ENCODE results near the gene INTS1.

DNA sequence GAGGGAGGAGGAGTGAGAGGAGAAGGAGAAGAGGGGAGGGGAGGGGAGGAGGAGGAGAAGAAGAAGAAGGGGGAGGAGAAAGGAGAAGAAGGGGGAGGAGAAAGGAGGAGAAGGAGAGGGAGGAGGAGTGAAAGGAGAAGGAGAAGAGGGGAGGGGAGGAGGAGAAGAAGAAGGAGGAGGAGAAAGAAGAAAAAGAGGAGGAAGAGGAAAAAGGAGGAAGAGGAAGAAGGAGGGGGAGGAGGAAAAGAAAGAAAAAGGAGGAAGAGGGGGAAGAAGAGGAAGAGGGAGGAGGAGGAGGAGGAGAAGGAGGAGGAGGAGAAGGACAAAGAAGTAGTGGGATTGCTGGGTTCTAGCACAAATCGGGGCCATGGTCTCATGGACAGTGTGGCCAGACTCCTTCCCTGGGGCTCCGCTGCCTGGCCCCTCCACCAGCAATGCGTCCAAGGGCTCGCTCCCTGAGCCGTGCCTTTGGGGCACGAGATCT is 22.1 kb upstream of the INTS1 start:
- TF ChIP-seq, protein P1, sequence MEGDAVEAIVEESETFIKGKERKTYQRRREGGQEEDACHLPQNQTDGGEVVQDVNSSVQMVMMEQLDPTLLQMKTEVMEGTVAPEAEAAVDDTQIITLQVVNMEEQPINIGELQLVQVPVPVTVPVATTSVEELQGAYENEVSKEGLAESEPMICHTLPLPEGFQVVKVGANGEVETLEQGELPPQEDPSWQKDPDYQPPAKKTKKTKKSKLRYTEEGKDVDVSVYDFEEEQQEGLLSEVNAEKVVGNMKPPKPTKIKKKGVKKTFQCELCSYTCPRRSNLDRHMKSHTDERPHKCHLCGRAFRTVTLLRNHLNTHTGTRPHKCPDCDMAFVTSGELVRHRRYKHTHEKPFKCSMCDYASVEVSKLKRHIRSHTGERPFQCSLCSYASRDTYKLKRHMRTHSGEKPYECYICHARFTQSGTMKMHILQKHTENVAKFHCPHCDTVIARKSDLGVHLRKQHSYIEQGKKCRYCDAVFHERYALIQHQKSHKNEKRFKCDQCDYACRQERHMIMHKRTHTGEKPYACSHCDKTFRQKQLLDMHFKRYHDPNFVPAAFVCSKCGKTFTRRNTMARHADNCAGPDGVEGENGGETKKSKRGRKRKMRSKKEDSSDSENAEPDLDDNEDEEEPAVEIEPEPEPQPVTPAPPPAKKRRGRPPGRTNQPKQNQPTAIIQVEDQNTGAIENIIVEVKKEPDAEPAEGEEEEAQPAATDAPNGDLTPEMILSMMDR (IDR thresholded peaks at IDR 0.05) = no peak
- TF ChIP-seq POLR2A (IDR thresholded peaks at IDR 0.05) = no peak
